HL-60 (cell line): ENCODE results near the gene EFHB.

ENCODE experiments used
- DNase-seq, 2 experiments: peaks; one replicate each; pipeline ENCODE4 v3.0.0-alpha.2; 2010 to 2020; ENCODE audit warnings: low read depth in 1 of 2, low spot score in 1 of 2
- H3K27ac ChIP-seq: fragments of 250-450 bp; sonication (Bioruptor Pico); replicated peaks from 2 replicates; pipeline ENCODE4 v1.5.1; 2020; ENCODE audit warnings: mild to moderate bottlenecking, moderate library complexity
- H3K27me3 ChIP-seq: fragments of 250-450 bp; sonication (Bioruptor Pico); 2 replicates; pipeline ENCODE4 v1.5.1; 2021; ENCODE audit warnings: mild to moderate bottlenecking, moderate library complexity; ENCODE audit not compliant: insufficient read depth, poor library complexity, severe bottlenecking
- H3K4me3 ChIP-seq: replicated peaks from 2 replicates; pipeline ENCODE4 v1.5.1; 2011; ENCODE audit warnings: mild to moderate bottlenecking, control low read depth, low read length; ENCODE audit not compliant: insufficient read depth
- GABPA ChIP-seq: IDR thresholded peaks from 2 replicates; pipeline ENCODE4 v1.6.1; 2012; ENCODE audit warnings: low read depth
- POLR2AphosphoS5 ChIP-seq: IDR thresholded peaks from 2 replicates; pipeline ENCODE4 v1.6.1; 2012; ENCODE audit warnings: low read depth
- SPI1 ChIP-seq: IDR thresholded peaks from 2 replicates; pipeline ENCODE4 v1.6.1; 2012; ENCODE audit warnings: low read depth, mild to moderate bottlenecking, borderline replicate concordance
- TF ChIP-seq, protein P1 (sequence below): IDR thresholded peaks from 2 replicates; pipeline ENCODE4 v1.6.1; 2012; ENCODE audit warnings: low read depth; ENCODE audit not compliant: insufficient replicate concordance
- TF ChIP-seq, protein P2 (sequence below): IDR thresholded peaks from one replicate; pipeline ENCODE4 v1.5.1; 2011; ENCODE audit warnings: low read length, control low read depth, inconsistent platforms; ENCODE audit not compliant: insufficient read depth

The EFHB gene

GRCh38 chr3:19946832-19947548 is 13.0 kb upstream of the EFHB start, which contains the start of gene RAB5A:
Gene RAB5A (plus strand): TSS chr3:19947097. CDS start chr3:19950899, 3,802 bp downstream.
- Histone ChIP-seq H3K4me3 (peak within 1 kb of the TSS; percentile 97), H3K27ac (peak within 1 kb of the TSS; percentile 83), H3K27me3 (no peaks in the 10 kb centered on the region)
- peak; percentile 87 for TF ChIP-seq GABPA
- TF ChIP-seq, protein P1, sequence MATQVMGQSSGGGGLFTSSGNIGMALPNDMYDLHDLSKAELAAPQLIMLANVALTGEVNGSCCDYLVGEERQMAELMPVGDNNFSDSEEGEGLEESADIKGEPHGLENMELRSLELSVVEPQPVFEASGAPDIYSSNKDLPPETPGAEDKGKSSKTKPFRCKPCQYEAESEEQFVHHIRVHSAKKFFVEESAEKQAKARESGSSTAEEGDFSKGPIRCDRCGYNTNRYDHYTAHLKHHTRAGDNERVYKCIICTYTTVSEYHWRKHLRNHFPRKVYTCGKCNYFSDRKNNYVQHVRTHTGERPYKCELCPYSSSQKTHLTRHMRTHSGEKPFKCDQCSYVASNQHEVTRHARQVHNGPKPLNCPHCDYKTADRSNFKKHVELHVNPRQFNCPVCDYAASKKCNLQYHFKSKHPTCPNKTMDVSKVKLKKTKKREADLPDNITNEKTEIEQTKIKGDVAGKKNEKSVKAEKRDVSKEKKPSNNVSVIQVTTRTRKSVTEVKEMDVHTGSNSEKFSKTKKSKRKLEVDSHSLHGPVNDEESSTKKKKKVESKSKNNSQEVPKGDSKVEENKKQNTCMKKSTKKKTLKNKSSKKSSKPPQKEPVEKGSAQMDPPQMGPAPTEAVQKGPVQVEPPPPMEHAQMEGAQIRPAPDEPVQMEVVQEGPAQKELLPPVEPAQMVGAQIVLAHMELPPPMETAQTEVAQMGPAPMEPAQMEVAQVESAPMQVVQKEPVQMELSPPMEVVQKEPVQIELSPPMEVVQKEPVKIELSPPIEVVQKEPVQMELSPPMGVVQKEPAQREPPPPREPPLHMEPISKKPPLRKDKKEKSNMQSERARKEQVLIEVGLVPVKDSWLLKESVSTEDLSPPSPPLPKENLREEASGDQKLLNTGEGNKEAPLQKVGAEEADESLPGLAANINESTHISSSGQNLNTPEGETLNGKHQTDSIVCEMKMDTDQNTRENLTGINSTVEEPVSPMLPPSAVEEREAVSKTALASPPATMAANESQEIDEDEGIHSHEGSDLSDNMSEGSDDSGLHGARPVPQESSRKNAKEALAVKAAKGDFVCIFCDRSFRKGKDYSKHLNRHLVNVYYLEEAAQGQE: no peak
- peak; percentile 47; the same call in 1 of the 2 replicates for TF ChIP-seq POLR2AphosphoS5
- peak; percentile 87 for TF ChIP-seq SPI1
- TF ChIP-seq, protein P2, sequence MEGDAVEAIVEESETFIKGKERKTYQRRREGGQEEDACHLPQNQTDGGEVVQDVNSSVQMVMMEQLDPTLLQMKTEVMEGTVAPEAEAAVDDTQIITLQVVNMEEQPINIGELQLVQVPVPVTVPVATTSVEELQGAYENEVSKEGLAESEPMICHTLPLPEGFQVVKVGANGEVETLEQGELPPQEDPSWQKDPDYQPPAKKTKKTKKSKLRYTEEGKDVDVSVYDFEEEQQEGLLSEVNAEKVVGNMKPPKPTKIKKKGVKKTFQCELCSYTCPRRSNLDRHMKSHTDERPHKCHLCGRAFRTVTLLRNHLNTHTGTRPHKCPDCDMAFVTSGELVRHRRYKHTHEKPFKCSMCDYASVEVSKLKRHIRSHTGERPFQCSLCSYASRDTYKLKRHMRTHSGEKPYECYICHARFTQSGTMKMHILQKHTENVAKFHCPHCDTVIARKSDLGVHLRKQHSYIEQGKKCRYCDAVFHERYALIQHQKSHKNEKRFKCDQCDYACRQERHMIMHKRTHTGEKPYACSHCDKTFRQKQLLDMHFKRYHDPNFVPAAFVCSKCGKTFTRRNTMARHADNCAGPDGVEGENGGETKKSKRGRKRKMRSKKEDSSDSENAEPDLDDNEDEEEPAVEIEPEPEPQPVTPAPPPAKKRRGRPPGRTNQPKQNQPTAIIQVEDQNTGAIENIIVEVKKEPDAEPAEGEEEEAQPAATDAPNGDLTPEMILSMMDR: no peak
- DNase-seq: peak; percentile 95 to 98

- TF ChIP-seq, protein P1: no peak
- TF ChIP-seq, protein P2: no peak
- TF ChIP-seq SPI1 (no peak), GABPA (no peak), POLR2AphosphoS5 (no peak)
Measured at GRCh38 chr3:19945969-19946831, 12.2 kb upstream of the EFHB start.

GRCh38 chr3:19945534-19945933 is 11.5 kb upstream of the EFHB start:
- H3K4me3 ChIP-seq: no peak overlapping the region
- TF ChIP-seq GABPA: no peak
- no peak for TF ChIP-seq POLR2AphosphoS5
- TF ChIP-seq, protein P2: no peak
- TF ChIP-seq SPI1: no peak
- TF ChIP-seq, protein P1: no peak
- H3K27me3 ChIP-seq: no peaks in the 10 kb centered on the region
- DNase-seq: no peak
- H3K27ac ChIP-seq: no peak overlapping the region

More at GRCh38 chr3:19945969-19946831, 12.2 kb upstream of the EFHB start:
- no peak for DNase-seq
- Histone ChIP-seq H3K27me3 (no peaks in the 10 kb centered on the region), H3K27ac (peak overlapping the region; percentile 83), H3K4me3 (peak overlapping the region; percentile 97)
